Activated CD4-positive, alpha-beta T cell treated with anti-CD3 and anti-CD28 coated beads, Interleukin-2, amount 10 ng/mL, durations not matched to agents 7 days and 5 days (primary cell): ENCODE measurements around the gene UCKL1. TPM values are rescaled to one million over a fixed set of nuclear protein-coding genes. Genes with fewer than 3 reads are reported as not detected.

Experiments
- CTCF ChIA-PET: fragments of 350-600 bp; sonication (Branson Sonifier 250); formaldehyde crosslinking; loops from one replicate; lab custom pipeline; 2021; ENCODE audit warnings: antibody characterized with exemption; lab: Charles Lee
- POLR2A ChIA-PET: fragments of 350-600 bp; sonication (Branson Sonifier 250); formaldehyde crosslinking; loops from one replicate; lab custom pipeline; 2021; ENCODE audit warnings: antibody characterized with exemption; lab: Charles Lee
- DNase-seq: peaks from one replicate; pipeline ENCODE4 v3.0.0-alpha.2; 2020
- H3K27ac Mint-ChIP-seq: one replicate; pipeline ENCODE4 v1.8.0; 2021; ENCODE audit warnings: mild to moderate bottlenecking, moderate library complexity, mixed read lengths
- H3K27me3 Mint-ChIP-seq: one replicate; pipeline ENCODE4 v1.8.0; 2021; ENCODE audit warnings: mixed read lengths
- H3K36me3 Mint-ChIP-seq: one replicate; pipeline ENCODE4 v1.8.0; 2021; ENCODE audit warnings: low read depth, mixed read lengths
- H3K4me1 Mint-ChIP-seq: one replicate; pipeline ENCODE4 v1.8.0; 2021; ENCODE audit warnings: mixed read lengths
- H3K4me3 Mint-ChIP-seq: one replicate; pipeline ENCODE4 v1.8.0; 2021; ENCODE audit warnings: mild to moderate bottlenecking, moderate library complexity, mixed read lengths
- H3K9me3 Mint-ChIP-seq: one replicate; pipeline ENCODE4 v1.8.0; 2021; ENCODE audit warnings: mixed read lengths
- total RNA-seq, 2 experiments: library from RNA; stranded (reverse); gene quantifications; one replicate each; pipeline ENCODE4 v1.2.3, GENCODE V29; 2021

The UCKL1 gene
- 10 to 100 TPM; 37.8 to 41.0 TPM for total RNA-seq

DNA sequence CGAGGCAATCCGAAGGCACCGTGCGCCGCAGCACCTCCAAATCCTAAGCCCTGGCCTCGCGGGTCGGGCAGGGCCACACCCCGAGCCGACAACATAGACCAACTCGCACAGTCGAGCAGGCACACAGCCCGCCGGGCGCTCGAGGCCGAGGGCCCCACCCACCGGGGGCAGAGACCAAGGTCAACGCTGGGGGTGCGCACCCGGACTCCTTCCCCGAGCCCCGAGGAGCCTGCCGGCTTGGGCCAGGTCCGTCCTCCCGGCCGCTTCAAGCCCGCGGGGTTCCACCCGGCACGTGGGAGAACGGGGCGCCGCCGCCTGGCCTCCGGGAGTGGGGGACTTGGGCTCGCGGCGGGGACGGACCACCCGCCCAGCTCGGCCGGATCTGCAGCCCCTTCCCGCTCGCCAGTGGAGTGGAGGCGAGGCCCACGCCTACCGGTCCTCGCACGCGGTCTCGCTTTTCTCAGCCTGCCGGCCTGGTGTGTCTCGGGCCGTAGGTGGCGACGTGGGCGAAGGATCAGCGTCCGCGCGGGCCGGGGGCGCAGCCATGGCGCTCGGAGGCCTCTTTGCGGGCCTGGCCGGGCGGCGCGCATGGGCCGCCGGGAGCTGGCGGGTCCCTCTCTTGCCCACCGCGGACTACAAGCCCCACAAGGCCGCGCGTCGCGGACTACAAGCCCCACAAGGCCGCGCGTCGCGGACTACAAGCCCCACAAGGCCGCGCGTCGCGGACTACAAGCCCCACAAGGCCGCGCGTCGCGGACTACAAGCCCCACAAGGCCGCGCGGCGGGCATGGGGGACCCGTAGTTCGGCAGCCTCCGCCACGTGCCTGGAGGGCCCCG, at the start of gene UCKL1:
TSS of gene UCKL1 (minus strand) at position 590 of the 837 bp plus-strand sequence. CDS start at position 546, 44 bp downstream.
- ChIA-PET CTCF (interaction anchor here (1.0 to 2.0 kb wide), 7 partner anchors 12 to 419 kb away, joined by 3 to 8 read pairs (median 5); partner anchors contain the start of genes PRPF6, PTK6 and SAMD10), POLR2A (interaction anchor here (0.6 to 0.7 kb wide), 2 partner anchors 22 to 516 kb away, joined by 3 read pairs; no protein-coding TSS in a partner anchor)

DNA sequence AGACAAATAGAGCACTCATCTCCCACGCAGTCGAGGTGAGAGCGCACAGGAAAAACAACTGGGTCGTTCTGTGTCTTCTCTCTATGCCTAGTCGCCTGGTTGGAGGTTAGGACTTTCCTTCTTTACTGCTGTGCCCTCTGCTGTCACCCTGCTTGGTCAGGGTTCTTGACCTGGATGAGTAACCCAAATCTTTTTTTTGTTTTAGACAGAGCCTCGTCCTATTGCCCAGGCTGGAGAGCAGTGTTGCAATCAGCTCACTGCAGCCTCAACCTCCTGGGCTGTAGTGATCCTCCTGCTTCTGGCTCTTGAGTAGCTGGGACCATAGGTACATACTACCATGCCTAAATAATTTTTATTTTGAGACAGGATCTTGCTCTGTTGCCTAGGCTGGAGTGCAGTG, 49.2 kb upstream of the UCKL1 start:
- H3K9me3 Mint-ChIP-seq, result peaks cover 17% of the 10 kb centered on the region
- H3K4me3 Mint-ChIP-seq, result no peak overlapping the region
- CTCF ChIA-PET, result interaction anchor here (1.1 to 1.6 kb wide), 4 partner anchors 23 to 34 kb away, joined by 3 to 6 read pairs (median 4); partner anchors contain the start of gene PRPF6
- POLR2A ChIA-PET, result no interaction called here
- H3K4me1 Mint-ChIP-seq, result peaks cover 22% of the 10 kb centered on the region
- peak overlapping the region; percentile 41 for H3K27ac Mint-ChIP-seq
- peaks cover 51% of the 10 kb centered on the region for H3K36me3 Mint-ChIP-seq
- DNase-seq, result no peak
- no peaks in the 10 kb centered on the region for H3K27me3 Mint-ChIP-seq

More for the DNA sequence above, at the start of gene UCKL1:
- DNase-seq, result peak; percentile 91
- H3K27me3 Mint-ChIP-seq, result no peaks in the 10 kb centered on the region
- H3K27ac Mint-ChIP-seq, result peak within 1 kb of the TSS; percentile 87
- H3K4me1 Mint-ChIP-seq, result peaks cover 42% of the 10 kb centered on the region
- no peaks in the 10 kb centered on the region for H3K9me3 Mint-ChIP-seq
- H3K36me3 Mint-ChIP-seq, result peaks cover 3% of the 10 kb centered on the region
- H3K4me3 Mint-ChIP-seq, result peak within 1 kb of the TSS; percentile 79

DNA sequence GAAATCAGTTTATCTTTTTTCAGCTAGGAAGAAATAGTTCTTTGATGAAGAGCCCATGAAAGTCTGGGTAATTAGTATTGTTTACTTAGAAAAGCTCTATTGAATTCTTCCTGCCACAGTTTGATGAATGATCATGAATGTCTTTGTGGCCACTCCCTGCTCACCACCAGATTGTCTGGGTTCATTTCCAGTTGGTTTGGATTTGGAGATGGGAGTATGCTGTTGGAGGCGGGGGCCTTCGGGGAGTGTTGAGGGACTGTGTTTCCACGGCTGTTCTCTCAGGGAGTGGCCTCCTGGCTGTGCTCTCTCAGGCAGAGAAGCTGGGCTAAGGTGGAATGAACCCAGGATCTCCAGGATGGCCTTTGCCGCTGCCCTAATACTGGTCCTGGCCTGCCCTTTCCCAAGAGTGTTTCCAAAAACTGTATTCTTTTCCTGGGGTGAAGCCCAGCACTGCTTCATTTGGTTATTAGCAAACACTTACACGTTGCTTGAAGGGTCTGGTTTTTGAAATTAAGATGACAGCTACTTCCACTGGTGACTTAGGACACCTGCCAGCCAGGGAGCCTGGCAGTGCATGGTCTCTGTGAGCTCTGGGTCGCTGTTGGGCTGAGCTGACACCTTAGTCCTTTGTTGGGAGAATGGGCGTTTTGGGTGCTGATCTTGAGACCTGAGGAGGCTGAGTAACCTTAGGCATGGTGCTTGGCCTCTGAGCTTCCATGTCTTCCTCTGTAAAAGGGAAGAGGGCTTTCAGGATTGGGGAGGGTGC, 47.9 kb upstream of the UCKL1 start:
- H3K27ac Mint-ChIP-seq, result no peak overlapping the region
- peaks cover 10% of the 10 kb centered on the region for H3K9me3 Mint-ChIP-seq
- ChIA-PET CTCF (interaction anchor here (1.5 to 1.6 kb wide), 4 partner anchors 13 to 65 kb away, joined by 3 to 5 read pairs (median 4); partner anchors contain the start of gene PRPF6), POLR2A (no interaction called here)
- H3K4me3 Mint-ChIP-seq, result no peak overlapping the region
- DNase-seq, result no peak
- peaks cover 10% of the 10 kb centered on the region for H3K4me1 Mint-ChIP-seq
- H3K36me3 Mint-ChIP-seq, result peaks cover 44% of the 10 kb centered on the region
- H3K27me3 Mint-ChIP-seq, result no peaks in the 10 kb centered on the region

DNA sequence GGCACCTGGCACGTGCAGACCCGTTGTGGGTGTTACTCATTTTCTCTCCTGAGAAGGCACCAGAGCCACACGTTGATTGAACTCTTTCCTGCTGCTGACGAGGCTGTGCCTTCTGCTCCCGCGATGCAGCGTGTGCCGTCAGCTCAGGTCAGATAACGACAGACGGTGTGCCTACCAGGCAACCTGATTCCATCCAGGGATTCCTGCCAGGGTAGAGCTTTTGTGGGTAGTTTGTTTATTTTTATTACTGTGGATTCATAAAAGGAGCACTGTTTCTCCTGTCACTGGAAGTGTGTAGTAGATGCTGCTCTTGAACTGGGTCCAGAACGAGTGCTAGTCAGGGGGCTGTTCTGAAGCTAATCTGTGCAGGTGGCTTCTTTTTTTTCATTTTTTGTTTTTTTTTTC, 45.4 kb upstream of the UCKL1 start:
- Mint-ChIP-seq H3K4me3 (no peak overlapping the region), H3K4me1 (no peaks in the 10 kb centered on the region), H3K36me3 (peaks cover 34% of the 10 kb centered on the region), H3K27ac (no peak overlapping the region), H3K27me3 (no peaks in the 10 kb centered on the region), H3K9me3 (no peaks in the 10 kb centered on the region)
- CTCF ChIA-PET, result interaction anchor here (1.2 to 2.0 kb wide), 3 partner anchors 8 to 37 kb away, joined by 3 to 10 read pairs (median 7); partner anchors contain the start of genes PRPF6 and SAMD10
- no peak for DNase-seq
- POLR2A ChIA-PET, result no interaction called here

DNA sequence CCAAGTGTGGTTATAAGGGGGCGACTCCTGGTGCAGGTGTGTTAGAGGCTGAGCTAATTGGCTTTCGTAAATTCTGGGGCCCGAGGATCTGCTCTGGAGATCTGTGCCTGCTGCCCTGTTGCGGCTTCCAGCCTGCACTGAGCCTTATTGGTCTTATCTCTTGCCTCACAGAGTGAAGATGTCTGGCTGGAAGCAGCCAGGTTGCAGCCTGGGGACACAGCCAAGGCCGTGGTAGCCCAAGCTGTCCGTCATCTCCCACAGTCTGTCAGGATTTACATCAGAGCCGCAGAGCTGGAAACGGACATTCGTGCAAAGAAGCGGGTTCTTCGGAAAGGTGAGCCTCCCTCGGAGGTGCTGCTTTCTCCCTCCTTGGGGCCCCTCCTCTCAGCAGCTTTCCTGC, 44.7 kb upstream of the UCKL1 start:
- Mint-ChIP-seq H3K27me3 (no peaks in the 10 kb centered on the region), H3K27ac (no peak overlapping the region), H3K4me1 (no peaks in the 10 kb centered on the region), H3K9me3 (no peaks in the 10 kb centered on the region), H3K36me3 (peaks cover 31% of the 10 kb centered on the region), H3K4me3 (no peak overlapping the region)
- DNase-seq, result no peak
- CTCF ChIA-PET, result interaction anchor here (1.2 to 2.0 kb wide), 3 partner anchors 9 to 38 kb away, joined by 3 to 10 read pairs (median 7); partner anchors contain the start of genes PRPF6 and SAMD10
- POLR2A ChIA-PET, result no interaction called here

DNA sequence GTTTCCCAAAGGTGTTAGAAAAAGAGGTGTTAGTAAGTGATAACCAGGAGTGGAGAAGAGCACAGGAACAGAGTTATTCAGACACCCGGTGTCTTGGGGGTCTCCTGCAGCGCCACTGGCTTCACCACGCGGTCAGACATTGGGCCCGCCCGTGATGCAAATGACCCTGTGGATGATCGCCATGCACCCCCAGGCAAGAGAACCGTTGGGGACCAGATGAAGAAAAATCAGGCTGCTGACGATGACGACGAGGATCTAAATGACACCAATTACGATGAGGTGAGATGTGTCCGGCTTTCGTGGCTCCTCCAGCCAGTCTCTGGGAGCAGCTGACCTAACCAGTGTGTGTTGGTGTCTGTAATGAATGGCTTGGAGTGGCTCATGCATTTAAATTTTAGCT, 26.7 kb upstream of the UCKL1 start:
- no peaks in the 10 kb centered on the region for H3K9me3 Mint-ChIP-seq
- H3K36me3 Mint-ChIP-seq, result peaks cover 31% of the 10 kb centered on the region
- peaks cover 43% of the 10 kb centered on the region for H3K4me1 Mint-ChIP-seq
- CTCF ChIA-PET, result interaction anchor here (1.0 to 2.6 kb wide), 5 partner anchors 13 to 56 kb away, joined by 3 to 12 read pairs (median 5); no protein-coding TSS in a partner anchor
- no peak for DNase-seq
- no peak overlapping the region for H3K27ac Mint-ChIP-seq
- POLR2A ChIA-PET, result no interaction called here
- no peaks in the 10 kb centered on the region for H3K27me3 Mint-ChIP-seq
- peak overlapping the region; percentile 51 for H3K4me3 Mint-ChIP-seq

DNA sequence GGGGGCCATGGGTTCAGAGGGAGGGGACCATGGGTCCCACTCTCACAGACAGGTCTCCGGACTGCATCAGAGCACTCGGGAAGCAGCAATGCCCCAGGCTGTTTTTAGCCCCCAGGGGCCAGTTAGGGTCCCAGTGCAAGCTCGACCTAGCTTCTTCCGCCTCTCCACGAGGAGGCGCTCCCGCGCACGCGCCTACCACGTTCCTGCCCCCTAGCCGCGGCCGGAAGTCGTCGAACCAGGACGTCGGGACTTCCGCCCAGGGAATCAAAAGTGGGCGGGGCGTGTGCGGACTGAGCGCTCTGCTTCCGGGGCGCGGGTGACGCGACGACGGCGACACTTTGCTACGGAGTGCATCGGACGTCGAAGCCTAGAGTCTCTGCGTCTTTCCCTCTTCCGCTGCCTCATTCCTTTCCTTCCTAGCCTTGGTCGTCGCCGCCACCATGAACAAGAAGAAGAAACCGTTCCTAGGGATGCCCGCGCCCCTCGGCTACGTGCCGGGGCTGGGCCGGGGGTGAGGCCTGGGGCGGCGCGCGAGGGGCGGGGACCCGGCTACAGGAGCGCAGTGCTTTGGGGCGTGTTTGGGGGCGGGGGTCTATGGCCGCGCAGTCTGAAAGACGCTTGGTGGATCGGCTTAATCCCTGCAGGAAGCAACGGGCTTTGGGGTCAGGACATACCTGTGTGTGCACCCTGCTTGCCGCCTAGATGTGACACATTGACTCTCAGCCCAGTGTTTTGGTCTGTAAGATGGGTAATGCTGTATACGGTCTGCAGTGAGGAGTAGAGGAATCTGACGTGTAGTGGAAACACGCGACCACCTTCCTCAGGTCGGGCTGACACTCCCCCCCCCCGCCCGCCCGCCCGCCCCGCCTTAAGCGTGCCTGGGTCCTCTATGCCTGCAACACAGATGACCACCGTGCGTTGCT, 24.9 kb upstream of the UCKL1 start, which contains the start of gene PRPF6:
TSS of gene PRPF6 (plus strand) at position 327 of the 923 bp plus-strand sequence. CDS start at position 441, 114 bp downstream.
- peak within 1 kb of the TSS; percentile 98 for H3K27ac Mint-ChIP-seq

DNA sequence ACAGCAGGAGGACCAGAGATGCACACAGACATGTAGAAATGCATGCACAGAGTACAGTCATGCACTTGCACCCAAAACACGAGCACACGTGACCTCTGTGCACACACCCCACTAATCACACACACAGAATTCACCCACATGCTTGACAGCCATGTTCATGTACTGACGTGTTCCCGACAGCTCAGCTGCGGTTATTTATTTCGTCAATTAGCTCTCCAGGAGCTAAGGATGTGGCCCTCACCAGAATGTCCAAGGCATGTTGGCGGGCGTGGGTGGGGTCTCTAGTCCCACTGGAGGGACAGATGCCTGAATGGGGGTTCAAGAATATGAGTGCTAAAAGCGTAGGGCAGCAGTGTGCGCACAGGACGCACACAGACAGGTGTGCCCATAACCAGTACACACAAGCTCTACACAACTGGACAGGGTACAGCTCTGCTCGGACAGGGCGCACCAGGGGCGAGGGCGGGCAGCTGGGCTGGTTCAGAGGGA, 24.1 kb upstream of the UCKL1 start:
- H3K4me1 Mint-ChIP-seq, result peaks cover 64% of the 10 kb centered on the region
- CTCF ChIA-PET, result interaction anchor here (0.6 to 3.0 kb wide), 40 partner anchors 9 to 442 kb away, joined by 3 to 64 read pairs (median 5); partner anchors contain the start of genes C20orf204, HELZ2, LKAAEAR1 and PTK6
- peak; percentile 46 for DNase-seq
- H3K27ac Mint-ChIP-seq, result peak overlapping the region; percentile 98
- H3K27me3 Mint-ChIP-seq, result no peaks in the 10 kb centered on the region
- peak overlapping the region; percentile 94 for H3K4me3 Mint-ChIP-seq
- POLR2A ChIA-PET, result interaction anchor here (2.5 kb wide), 1 partner anchor 58 kb away, joined by 17 read pairs; no protein-coding TSS in a partner anchor
- H3K9me3 Mint-ChIP-seq, result no peaks in the 10 kb centered on the region
- H3K36me3 Mint-ChIP-seq, result peaks cover 28% of the 10 kb centered on the region

More for the DNA sequence above, 24.9 kb upstream of the UCKL1 start, which contains the start of gene PRPF6:
- Mint-ChIP-seq H3K27me3 (no peaks in the 10 kb centered on the region), H3K9me3 (no peaks in the 10 kb centered on the region), H3K4me3 (peak within 1 kb of the TSS; percentile 94), H3K4me1 (peaks cover 62% of the 10 kb centered on the region), H3K36me3 (peaks cover 32% of the 10 kb centered on the region)
- ChIA-PET CTCF (interaction anchor here (0.8 to 3.0 kb wide), 41 partner anchors 9 to 443 kb away, joined by 3 to 64 read pairs (median 5); partner anchors contain the start of genes C20orf204, HELZ2, LKAAEAR1 and PTK6), POLR2A (interaction anchor here (2.5 kb wide), 1 partner anchor 58 kb away, joined by 17 read pairs; no protein-coding TSS in a partner anchor)
- peak; percentile 96 for DNase-seq

DNA sequence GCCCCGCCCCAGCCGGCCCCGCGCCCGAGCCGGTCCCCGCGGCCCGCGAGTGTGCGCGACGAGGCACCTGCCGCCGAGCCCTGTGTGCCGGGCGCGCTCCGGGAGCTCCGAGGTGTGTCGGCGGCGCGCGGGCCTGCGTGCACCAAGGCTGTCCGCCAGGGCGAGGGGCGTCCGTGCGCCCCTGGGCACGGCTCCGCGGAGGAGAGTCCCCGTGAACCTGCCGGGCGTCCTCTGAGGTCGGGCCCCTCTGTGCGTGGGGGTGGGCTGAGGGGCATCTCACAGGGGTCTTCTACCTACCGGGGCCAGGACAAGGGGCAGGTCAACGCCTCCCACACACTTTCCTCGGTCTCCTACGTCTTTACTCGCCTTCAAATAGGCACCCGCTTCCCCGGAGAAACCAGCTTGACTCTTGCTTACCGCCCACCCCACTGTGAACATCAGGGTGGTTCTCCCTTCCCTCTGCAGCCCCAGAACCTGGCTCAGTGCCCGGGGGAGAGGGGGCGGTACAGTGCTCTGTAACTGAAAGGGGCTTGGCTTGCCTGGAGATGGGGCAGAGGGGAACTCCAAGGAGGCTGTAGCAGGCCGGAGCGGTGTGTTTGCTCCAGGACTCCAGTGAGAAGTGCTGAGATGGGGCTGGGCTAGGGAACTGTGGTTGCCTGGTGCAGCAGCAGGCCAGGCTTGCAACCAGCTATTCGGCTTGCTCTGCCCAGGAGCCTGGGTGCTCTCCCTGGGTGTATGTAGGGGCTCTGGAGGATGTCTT, 23.5 kb upstream of the UCKL1 start, which contains the start of gene SAMD10:
TSS of gene SAMD10 (minus strand) at position 86 of the 760 bp plus-strand sequence. CDS start 175 bp downstream, outside the sequence.
- ChIA-PET POLR2A (interaction anchor here (2.5 kb wide), 1 partner anchor 59 kb away, joined by 17 read pairs; no protein-coding TSS in a partner anchor), CTCF (interaction anchor here (0.6 to 3.0 kb wide), 34 partner anchors 8 to 503 kb away, joined by 3 to 64 read pairs (median 5); partner anchors contain the start of genes C20orf204, PTK6, RGS19 and TCEA2)
- H3K27ac Mint-ChIP-seq, result peak within 1 kb of the TSS; percentile 98
- peaks cover 27% of the 10 kb centered on the region for H3K36me3 Mint-ChIP-seq
- H3K4me1 Mint-ChIP-seq, result peaks cover 64% of the 10 kb centered on the region
- H3K9me3 Mint-ChIP-seq, result no peaks in the 10 kb centered on the region
- peak; percentile 56 for DNase-seq
- peak within 1 kb of the TSS; percentile 94 for H3K4me3 Mint-ChIP-seq
- H3K27me3 Mint-ChIP-seq, result no peaks in the 10 kb centered on the region

DNA sequence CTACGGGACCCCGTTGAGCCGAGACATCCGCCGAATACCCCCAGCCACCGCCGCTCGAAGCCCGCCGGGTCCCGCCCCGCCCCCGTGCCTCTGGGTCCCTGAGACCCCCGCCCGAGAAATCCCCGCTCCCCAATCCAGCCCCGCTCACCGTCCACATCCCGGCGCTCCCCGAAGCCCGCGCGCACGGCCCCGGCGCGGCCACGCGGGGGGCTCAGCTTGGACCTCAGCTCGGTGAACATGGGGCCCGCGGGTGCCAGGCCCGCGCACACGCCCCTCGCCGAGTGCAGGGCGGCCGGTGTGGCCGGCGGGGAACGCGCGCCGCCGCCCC, 23.0 kb upstream of the UCKL1 start:
- Mint-ChIP-seq H3K36me3 (peaks cover 23% of the 10 kb centered on the region), H3K4me1 (peaks cover 60% of the 10 kb centered on the region), H3K4me3 (peak overlapping the region; percentile 77), H3K27me3 (no peaks in the 10 kb centered on the region), H3K27ac (peak overlapping the region; percentile 91), H3K9me3 (no peaks in the 10 kb centered on the region)
- ChIA-PET CTCF (interaction anchor here (0.6 to 3.0 kb wide), 13 partner anchors 11 to 503 kb away, joined by 3 to 64 read pairs (median 8); partner anchors contain the start of genes PTK6 and UCKL1), POLR2A (interaction anchor here (2.5 kb wide), 1 partner anchor 59 kb away, joined by 17 read pairs; no protein-coding TSS in a partner anchor)
- no peak for DNase-seq
